Measurements from ENCODE around the gene SLC7A6. TPM values are rescaled to one million over a fixed set of nuclear protein-coding genes. Genes with fewer than 3 reads are reported as not detected.
"Not testable (repeated sequence)": the region's sequence is repeated elsewhere in the genome, so short reads cannot be mapped to it uniquely, and the experiment has no call there.

The SLC7A6 gene
- total and polyA plus RNA-seq, 5 experiments from 2014 or later: 14.3 to 228 (median 20.2) TPM

DNA sequence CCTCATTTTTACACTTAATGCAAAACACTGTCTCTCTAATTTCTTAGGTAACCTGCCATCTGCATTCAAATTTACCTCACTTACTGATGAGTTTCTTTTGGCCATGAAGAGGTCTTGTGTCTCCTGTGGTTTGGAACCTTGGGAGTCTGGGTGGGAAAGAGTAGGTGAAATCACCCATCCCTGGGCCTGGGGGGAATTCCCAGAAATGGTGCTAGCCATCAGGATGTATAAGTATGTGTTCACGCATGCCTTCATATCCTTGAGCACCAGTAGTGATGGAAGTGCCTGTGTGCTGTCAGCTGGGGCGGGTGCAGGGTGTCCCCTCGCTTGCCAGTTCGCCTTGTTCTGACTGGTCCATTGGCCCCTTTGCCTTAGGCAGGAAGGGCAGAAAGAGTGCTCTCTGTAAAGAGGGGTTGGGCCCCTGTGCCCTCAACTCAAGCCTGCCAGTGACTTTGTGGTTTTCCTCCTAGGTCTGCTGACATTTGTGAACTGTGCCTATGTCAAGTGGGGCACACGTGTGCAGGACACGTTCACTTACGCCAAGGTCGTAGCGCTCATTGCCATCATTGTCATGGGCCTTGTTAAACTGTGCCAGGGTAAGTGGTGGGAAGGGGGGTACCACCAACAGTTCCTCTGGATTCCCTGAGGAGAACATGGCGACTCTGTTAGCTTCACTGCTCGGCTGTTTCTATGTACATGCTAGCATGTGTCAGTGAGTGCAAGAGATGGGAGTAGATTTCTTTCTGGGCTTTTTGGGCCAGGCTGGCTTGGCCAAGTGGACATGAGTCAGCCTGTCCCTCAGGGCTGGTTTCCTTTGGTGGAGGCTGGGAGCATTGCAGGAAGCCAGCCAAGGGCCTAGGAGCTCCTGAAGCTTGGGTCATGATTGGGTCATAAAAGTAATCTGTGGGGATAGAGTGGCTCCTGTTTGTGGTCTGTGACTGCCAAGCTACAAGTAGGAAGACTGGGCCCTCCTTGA lies 23.2 kb downstream of the SLC7A6 start:
- POLR2A ChIA-PET: interaction anchor here (0.6 to 40.3 kb wide), 9 partner anchors 8 to 1416 kb away, joined by 3 to 1294 read pairs (median 3); partner anchors contain the start of genes NFATC3, PLA2G15, PRMT7 and SLC7A6
- H3K27me3 Mint-ChIP-seq: no peaks in the 10 kb centered on the region
- H3K27ac Mint-ChIP-seq: peak overlapping the region; percentile 83 to 98 (median 94)
- DNase-seq: peak in 6 of 10 donors; percentile 27 to 79 (median 61)
- H3K4me3 Mint-ChIP-seq: peak overlapping the region; percentile 64 to 90 (median 84)
- peaks cover 60 to 98% (median 93%) of the 10 kb centered on the region in 4 donors for H3K4me1 Mint-ChIP-seq
- H3K9me3 Mint-ChIP-seq: no peaks in the 10 kb centered on the region
- ATAC-seq: peak; percentile 43 to 65
- H3K36me3 Mint-ChIP-seq: peaks cover 0 to 57% (median 20%) of the 10 kb centered on the region in 3 donors

DNA sequence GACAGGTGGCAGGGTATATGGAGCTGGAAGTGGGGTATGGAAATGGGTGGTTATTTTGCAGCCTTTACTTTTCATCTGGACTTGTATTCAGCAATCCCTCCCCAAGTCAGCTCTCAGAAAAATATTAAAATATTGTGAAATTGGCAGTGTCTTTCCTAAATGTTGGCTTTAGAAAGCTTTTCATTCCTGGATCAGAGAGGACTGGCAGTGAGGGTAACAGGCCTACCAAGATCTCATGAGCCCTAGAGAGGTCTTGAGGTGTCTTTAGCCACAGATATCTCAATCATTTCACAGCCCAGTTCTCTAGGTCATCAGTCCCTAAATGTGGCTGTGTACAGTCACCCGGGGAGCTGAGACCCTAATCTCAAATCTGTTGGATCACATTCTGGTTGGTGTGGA lies 23.9 kb downstream of the SLC7A6 start:
- no peak for DNase-seq
- POLR2A ChIA-PET: interaction anchor here (0.6 to 40.3 kb wide), 6 partner anchors 7 to 203 kb away, joined by 3 to 1294 read pairs (median 4); partner anchors contain the start of genes NFATC3, PRMT7, SLC7A6 and SLC7A6OS
- no peak for ATAC-seq
- H3K27ac Mint-ChIP-seq: peak overlapping the region; percentile 83 to 98 (median 94)
- H3K4me3 Mint-ChIP-seq: peak overlapping the region; percentile 64 to 90 (median 84)
- no peaks in the 10 kb centered on the region for H3K27me3 Mint-ChIP-seq
- peaks cover 0 to 59% (median 20%) of the 10 kb centered on the region in 3 donors for H3K36me3 Mint-ChIP-seq
- H3K4me1 Mint-ChIP-seq: peaks cover 54 to 95% (median 91%) of the 10 kb centered on the region in 4 donors
- H3K9me3 Mint-ChIP-seq: no peaks in the 10 kb centered on the region

DNA sequence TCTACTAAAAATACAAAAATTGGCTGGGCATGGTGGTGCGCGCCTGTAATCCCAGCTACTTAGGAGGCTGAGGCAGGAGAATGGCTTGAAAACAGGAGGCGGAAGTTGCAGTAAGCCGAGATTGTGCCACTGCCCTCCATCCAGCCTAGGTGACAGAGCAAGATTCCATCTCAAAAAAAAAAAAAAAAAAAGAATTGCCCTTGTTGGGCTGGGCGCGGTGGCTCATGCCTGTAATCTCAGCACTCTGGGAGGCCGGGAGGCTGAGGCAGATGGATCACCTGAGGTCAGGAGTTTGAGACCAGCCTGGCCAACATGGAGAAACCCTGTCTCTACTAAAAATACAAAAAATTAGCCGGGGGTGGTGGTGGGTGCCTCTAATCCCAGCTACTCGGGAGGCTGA lies 24.5 kb downstream of the SLC7A6 start:
- not testable (repeated sequence) for DNase-seq, ATAC-seq, H3K9me3 Mint-ChIP-seq, H3K27me3 Mint-ChIP-seq
- Mint-ChIP-seq H3K27ac (peak overlapping the region; percentile 83 to 98 (median 95)), H3K4me3 (peak overlapping the region in 7 of 10 donors; percentile 8 to 86 (median 65)), H3K36me3 (peaks cover 5 to 65% (median 24%) of the 10 kb centered on the region in 3 donors), H3K4me1 (peaks cover 53 to 94% (median 91%) of the 10 kb centered on the region in 4 donors)
- POLR2A ChIA-PET: interaction anchor here (0.7 to 40.3 kb wide), 4 partner anchors 7 to 204 kb away, joined by 3 to 1294 read pairs (median 649); partner anchors contain the start of genes NFATC3, PRMT7, SLC7A6 and SLC7A6OS

DNA sequence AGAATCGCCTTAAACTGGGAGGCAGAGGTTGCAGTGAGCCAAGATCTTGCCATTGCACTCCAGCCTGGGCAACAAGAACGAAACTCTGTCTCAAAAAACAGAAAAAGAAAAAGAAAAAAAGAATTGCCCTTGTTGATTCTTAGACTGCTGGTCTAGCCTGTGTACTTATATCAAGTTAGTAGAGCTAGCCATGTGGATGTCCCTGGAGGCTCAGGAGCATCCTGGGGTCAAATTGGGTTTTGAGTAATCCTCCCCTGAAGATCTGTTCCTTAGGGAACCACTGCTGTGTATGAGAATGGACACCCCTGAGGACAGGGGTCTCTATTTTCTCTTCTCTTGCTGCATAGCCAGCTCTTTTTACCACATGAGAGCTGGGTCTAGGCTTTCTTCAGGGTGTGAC lies 24.9 kb downstream of the SLC7A6 start:
- Mint-ChIP-seq H3K27me3 (no peaks in the 10 kb centered on the region), H3K4me3 (peak overlapping the region; percentile 36 to 86 (median 64)), H3K4me1 (peaks cover 54 to 92% (median 92%) of the 10 kb centered on the region in 4 donors), H3K36me3 (peaks cover 5 to 69% (median 24%) of the 10 kb centered on the region in 3 donors), H3K9me3 (no peaks in the 10 kb centered on the region), H3K27ac (peak overlapping the region; percentile 83 to 98 (median 94))
- POLR2A ChIA-PET: interaction anchor here (0.8 to 40.3 kb wide), 3 partner anchors 6 to 204 kb away, joined by 3 to 1294 read pairs (median 1294); partner anchors contain the start of genes NFATC3, PRMT7, SLC7A6 and SLC7A6OS
- ATAC-seq (no peak), DNase-seq (no peak)

DNA sequence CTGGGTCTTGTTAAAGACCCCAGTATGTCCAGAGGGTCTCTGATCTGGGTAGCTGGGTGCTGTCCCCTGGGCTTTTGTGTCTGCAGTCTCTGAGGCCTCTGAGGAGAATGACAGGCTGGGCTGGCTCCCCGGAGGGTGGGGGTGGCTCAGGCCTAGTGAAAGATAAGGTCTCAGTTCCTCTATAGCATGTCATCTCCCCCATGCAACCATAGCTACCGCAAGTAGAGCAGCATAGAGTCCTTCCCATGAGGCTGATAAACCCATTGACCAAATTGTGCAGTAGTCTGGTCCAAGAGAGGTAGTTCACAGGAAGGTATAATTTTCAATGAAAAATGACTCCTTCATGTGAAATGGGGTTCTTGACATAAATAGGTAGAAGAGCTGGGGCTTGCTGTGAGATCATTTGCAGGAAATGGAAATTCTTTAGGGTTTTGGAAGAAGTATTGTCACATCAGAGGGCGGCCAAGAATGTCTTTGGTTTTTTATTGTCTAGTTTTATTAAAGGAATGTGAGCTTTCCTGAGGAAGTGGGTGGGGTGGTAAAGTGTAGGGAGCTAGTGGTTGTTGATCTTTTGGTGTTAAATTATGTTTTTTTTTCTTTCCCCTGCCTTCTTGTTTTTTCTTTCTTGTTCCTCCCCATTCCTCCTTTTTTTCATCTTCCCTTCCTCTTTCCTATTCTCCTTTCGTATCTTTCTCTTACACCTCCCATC lies 25.4 kb downstream of the SLC7A6 start:
- peaks cover 51 to 90% (median 89%) of the 10 kb centered on the region in 4 donors for H3K4me1 Mint-ChIP-seq
- DNase-seq (peak in 6 of 10 donors; percentile 39 to 73 (median 44)), ATAC-seq (peak; percentile 57)
- peak overlapping the region; percentile 40 to 86 (median 64) for H3K4me3 Mint-ChIP-seq
- no peaks in the 10 kb centered on the region for H3K9me3 Mint-ChIP-seq
- H3K27me3 Mint-ChIP-seq: no peaks in the 10 kb centered on the region
- peak overlapping the region; percentile 83 to 98 (median 94) for H3K27ac Mint-ChIP-seq
- H3K36me3 Mint-ChIP-seq: peaks cover 5 to 74% (median 24%) of the 10 kb centered on the region in 3 donors
- POLR2A ChIA-PET: interaction anchor here (0.8 to 40.3 kb wide), 4 partner anchors 6 to 205 kb away, joined by 3 to 1294 read pairs (median 649); partner anchors contain the start of genes NFATC3, PRMT7, SLC7A6 and SLC7A6OS

DNA sequence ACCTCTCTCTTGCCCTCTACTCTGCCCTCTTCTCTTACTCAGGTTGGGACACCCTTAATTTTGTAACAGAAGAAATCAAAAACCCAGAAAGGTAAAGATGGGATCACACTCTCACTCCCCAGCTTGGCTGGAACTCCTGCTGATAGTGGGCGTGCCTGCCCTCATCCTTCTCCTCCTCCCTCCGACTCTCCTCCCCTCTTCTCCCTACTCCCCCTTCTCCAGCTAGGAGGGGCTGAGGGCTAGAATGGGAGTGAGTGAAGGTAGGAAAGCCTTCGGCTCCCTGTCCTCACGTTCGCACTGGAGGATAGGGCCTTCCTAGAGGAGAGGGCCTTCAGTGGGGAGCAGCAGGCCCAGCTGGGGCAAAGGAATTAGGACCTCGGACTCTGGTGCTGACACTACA lies 26.1 kb downstream of the SLC7A6 start:
- Mint-ChIP-seq H3K9me3 (no peaks in the 10 kb centered on the region), H3K27ac (peak overlapping the region; percentile 83 to 98 (median 94)), H3K4me1 (peaks cover 48 to 84% (median 82%) of the 10 kb centered on the region in 4 donors), H3K27me3 (no peaks in the 10 kb centered on the region), H3K36me3 (peaks cover 5 to 78% (median 26%) of the 10 kb centered on the region in 3 donors), H3K4me3 (peak overlapping the region; percentile 40 to 86 (median 64))
- peak in 1 of 10 donors; percentile 37 for DNase-seq
- POLR2A ChIA-PET: interaction anchor here (1.3 to 40.3 kb wide), 3 partner anchors 5 to 206 kb away, joined by 4 to 1294 read pairs (median 1294); partner anchors contain the start of genes NFATC3, PRMT7, SLC7A6 and SLC7A6OS
- ATAC-seq: no peak

DNA sequence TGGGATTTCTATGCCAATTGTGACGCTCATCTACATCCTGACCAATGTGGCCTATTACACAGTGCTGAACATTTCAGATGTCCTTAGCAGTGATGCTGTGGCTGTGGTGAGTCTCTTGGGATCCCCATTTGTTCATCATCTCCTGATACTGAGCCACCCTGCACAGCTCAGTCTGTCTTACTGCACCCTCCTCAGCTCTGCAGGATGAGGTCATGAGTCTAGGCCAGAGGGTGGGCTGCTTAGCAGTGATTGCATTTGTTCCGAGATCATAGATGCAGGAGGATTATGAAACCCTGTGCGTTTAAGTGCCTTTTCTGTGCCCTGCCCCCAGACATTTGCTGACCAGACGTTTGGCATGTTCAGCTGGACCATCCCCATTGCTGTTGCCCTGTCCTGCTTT lies 26.9 kb downstream of the SLC7A6 start:
- ATAC-seq (no peak), DNase-seq (peak in 1 of 10 donors; percentile 30)
- H3K9me3 Mint-ChIP-seq: no peaks in the 10 kb centered on the region
- no peaks in the 10 kb centered on the region for H3K27me3 Mint-ChIP-seq
- POLR2A ChIA-PET: interaction anchor here (34.3 to 40.3 kb wide), 2 partner anchors 4 to 16 kb away, joined by 1294 read pairs; partner anchors contain the start of genes PRMT7, SLC7A6 and SLC7A6OS
- H3K36me3 Mint-ChIP-seq: peaks cover 5 to 84% (median 26%) of the 10 kb centered on the region in 3 donors
- peak overlapping the region; percentile 83 to 98 (median 94) for H3K27ac Mint-ChIP-seq
- H3K4me3 Mint-ChIP-seq: peak overlapping the region in 9 of 10 donors; percentile 50 to 87 (median 72)
- peaks cover 50 to 85% (median 76%) of the 10 kb centered on the region in 4 donors for H3K4me1 Mint-ChIP-seq

DNA sequence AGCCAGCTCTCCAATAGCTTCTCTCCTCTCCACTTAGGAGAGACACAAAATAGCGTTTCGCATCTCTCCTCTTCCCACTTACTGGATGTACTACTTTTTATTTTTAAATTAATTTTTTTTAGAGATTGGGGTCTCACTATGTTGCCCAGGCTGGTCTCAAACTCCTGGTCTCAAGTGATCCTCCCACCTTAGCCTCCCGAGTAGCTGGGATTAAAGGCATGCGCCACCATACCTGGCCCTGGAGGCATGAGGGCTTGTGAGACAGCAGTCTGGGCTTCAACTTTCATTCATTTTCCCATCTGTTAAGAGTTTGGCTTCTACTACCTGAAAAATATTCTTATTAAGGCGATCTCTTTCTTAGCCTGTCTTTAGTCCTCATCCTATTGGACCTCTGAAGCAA lies 28.1 kb downstream of the SLC7A6 start:
- Mint-ChIP-seq H3K36me3 (peaks cover 5 to 92% (median 29%) of the 10 kb centered on the region in 3 donors), H3K4me3 (peak overlapping the region in 8 of 10 donors; percentile 12 to 87 (median 68)), H3K27me3 (no peaks in the 10 kb centered on the region), H3K27ac (peak overlapping the region; percentile 83 to 98 (median 94)), H3K4me1 (peaks cover 42 to 82% (median 69%) of the 10 kb centered on the region in 4 donors), H3K9me3 (no peaks in the 10 kb centered on the region)
- DNase-seq (no peak), ATAC-seq (no peak)
- POLR2A ChIA-PET: interaction anchor here (34.3 to 40.3 kb wide), 2 partner anchors 3 to 17 kb away, joined by 1294 read pairs; partner anchors contain the start of genes PRMT7, SLC7A6 and SLC7A6OS

DNA sequence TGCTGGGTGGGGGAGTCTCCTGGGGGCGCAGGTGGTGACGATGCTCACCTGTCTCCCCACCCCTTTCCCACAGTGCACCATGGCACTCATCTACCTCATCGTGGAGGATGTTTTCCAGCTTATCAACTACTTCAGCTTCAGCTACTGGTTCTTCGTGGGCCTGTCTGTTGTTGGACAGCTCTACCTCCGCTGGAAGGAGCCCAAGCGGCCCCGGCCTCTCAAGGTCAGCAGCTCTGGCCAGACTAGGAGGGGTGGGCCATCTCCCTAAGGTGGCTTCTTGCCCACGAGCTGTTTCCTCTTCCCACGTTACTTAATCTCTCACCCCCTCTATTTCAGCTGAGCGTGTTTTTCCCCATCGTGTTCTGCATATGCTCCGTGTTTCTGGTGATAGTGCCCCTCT lies 32.0 kb downstream of the SLC7A6 start:
- DNase-seq: no peak
- Mint-ChIP-seq H3K4me1 (peaks cover 22 to 63% (median 43%) of the 10 kb centered on the region in 4 donors), H3K27me3 (no peaks in the 10 kb centered on the region), H3K4me3 (no peak overlapping the region), H3K9me3 (no peaks in the 10 kb centered on the region), H3K36me3 (peaks cover 5 to 95% (median 23%) of the 10 kb centered on the region in 3 donors), H3K27ac (peak overlapping the region in 7 of 10 donors; percentile 5 to 98 (median 43))
- POLR2A ChIA-PET: interaction anchor here (0.6 to 34.3 kb wide), 2 partner anchors 21 to 224 kb away, joined by 3 to 1294 read pairs; partner anchors contain the start of gene SLC7A6
- no peak for ATAC-seq

DNA sequence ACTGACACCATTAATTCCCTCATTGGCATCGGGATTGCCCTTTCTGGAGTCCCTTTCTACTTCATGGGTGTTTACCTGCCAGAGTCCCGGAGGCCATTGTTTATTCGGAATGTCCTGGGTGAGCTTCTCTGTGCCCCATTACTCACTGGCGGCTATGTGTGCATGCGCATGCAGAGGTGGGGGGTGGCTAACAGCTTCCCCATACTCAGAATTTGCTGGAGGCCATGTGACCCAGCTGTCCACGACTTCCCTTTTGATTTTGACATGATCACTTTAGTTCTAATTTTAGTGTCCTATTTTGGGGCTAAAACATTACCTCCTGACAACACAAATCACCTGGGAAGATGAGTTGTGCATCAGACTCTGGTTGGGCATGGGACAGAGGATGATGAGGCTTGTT lies 32.4 kb downstream of the SLC7A6 start:
- ATAC-seq (no peak), DNase-seq (peak in 1 of 10 donors; percentile 35)
- H3K9me3 Mint-ChIP-seq: no peaks in the 10 kb centered on the region
- peaks cover 19 to 63% (median 40%) of the 10 kb centered on the region in 4 donors for H3K4me1 Mint-ChIP-seq
- H3K4me3 Mint-ChIP-seq: no peak overlapping the region
- H3K36me3 Mint-ChIP-seq: peaks cover 6 to 95% (median 23%) of the 10 kb centered on the region in 3 donors
- H3K27ac Mint-ChIP-seq: peak overlapping the region in 9 of 10 donors; percentile 20 to 77 (median 60)
- POLR2A ChIA-PET: interaction anchor here (0.6 to 34.3 kb wide), 2 partner anchors 21 to 224 kb away, joined by 3 to 1294 read pairs; partner anchors contain the start of gene SLC7A6
- no peaks in the 10 kb centered on the region for H3K27me3 Mint-ChIP-seq

DNA sequence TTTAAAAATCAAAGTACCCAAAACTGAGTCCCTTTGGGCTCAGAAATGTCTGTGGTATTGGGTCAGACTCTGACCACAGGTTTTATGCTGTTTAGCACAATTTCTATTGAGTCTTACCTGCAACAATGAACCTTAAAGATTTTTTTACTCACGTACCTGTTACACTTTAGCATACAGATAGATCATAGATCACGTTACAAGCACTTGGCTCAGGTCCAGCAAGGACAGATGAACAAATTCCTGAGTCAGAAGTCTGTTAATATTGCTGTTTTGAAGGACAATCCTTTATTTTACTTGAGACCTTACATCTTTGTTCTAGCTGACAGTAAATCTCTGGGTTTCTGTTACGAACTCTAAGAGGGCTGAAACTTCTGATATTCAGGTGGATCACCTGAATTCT lies 33.6 kb downstream of the SLC7A6 start:
- Mint-ChIP-seq H3K9me3 (no peaks in the 10 kb centered on the region), H3K27me3 (no peaks in the 10 kb centered on the region), H3K36me3 (peaks cover 9 to 96% (median 27%) of the 10 kb centered on the region in 3 donors), H3K27ac (peak overlapping the region in 9 of 10 donors; percentile 19 to 77 (median 56)), H3K4me1 (peaks cover 14 to 53% (median 35%) of the 10 kb centered on the region in 4 donors), H3K4me3 (no peak overlapping the region)
- POLR2A ChIA-PET: interaction anchor here (0.9 to 34.3 kb wide), 2 partner anchors 11 to 22 kb away, joined by 4 to 1294 read pairs; partner anchors contain the start of gene SLC7A6
- no peak for ATAC-seq
- no peak for DNase-seq

All from naive thymus-derived CD8-positive, alpha-beta T cell (primary cell).